ENCODE measurements around the gene SORBS1.

DNA sequence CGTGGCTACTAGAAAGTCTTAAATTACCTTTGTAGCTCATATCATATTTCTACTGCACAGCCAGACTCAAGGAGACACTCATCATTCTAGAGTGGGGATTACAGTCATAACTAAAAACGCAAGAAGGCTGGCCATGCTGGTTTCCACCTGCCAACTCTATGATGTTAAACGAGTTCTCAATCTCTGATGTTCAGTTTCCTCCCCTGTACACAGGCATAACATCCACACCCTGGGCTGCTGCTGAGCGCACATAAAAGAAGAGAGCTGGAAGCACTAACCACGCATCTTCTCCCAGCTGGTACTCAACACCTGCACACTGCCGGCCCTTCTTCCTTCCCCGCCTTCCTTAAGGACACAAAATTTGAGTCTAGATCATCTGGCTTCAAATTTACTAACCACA, 60.5 kb downstream of the SORBS1 start:
- no peak for TF ChIP-seq PATZ1 (CRISPR knock-in tag; IDR thresholded peaks at IDR 0.05; ENCODE audit: borderline replicate concordance)
- no peak for TF ChIP-seq ZFP3 (CRISPR knock-in tag; IDR thresholded peaks at IDR 0.05)

All from SK-N-SH treated with all-trans-retinoic acid at 6 μM for 48 hours (cell line).